Liver (tissue), 9 donors: ENCODE measurements around the gene ARSB. TPM values are rescaled to one million over a fixed set of nuclear protein-coding genes. Genes with fewer than 3 reads are reported as not detected.

Experiments
- DNase-seq: peaks from one replicate; pipeline ENCODE4 v3.0.0-alpha.2; 2017; ENCODE audit warnings: low spot score
- H3K27ac ChIP-seq, 2 donors: one replicate each; pipeline ENCODE4 v1.7.0; 2013; ENCODE audit warnings: inconsistent platforms in 2 of 2, low read length in 2 of 2, control low read depth in 1 of 2, low read depth in 1 of 2, mild to moderate bottlenecking in 1 of 2
- H3K27me3 ChIP-seq, 4 donors: one replicate each; pipeline versions ENCODE4 v1.6.1 to v1.7.0; 2013; ENCODE audit warnings: low read length in 3 of 4, inconsistent platforms in 1 of 4, mild to moderate bottlenecking in 1 of 4, moderate library complexity in 1 of 4; ENCODE audit not compliant: control insufficient read depth in 4 of 4, insufficient read depth in 4 of 4
- H3K36me3 ChIP-seq, 4 donors: one replicate each; pipeline versions ENCODE4 v1.6.1 to v1.7.0; 2013; ENCODE audit warnings: low read length in 3 of 4, mild to moderate bottlenecking in 3 of 4, low read depth in 1 of 4, moderate library complexity in 1 of 4; ENCODE audit not compliant: control insufficient read depth in 4 of 4, insufficient read depth in 3 of 4
- H3K4me1 ChIP-seq, 4 donors: one replicate each; pipeline versions ENCODE4 v1.6.1 to v1.7.0; 2013; ENCODE audit warnings: low read length in 3 of 4, mild to moderate bottlenecking in 3 of 4, moderate library complexity in 1 of 4; ENCODE audit not compliant: control insufficient read depth in 4 of 4, insufficient read depth in 4 of 4
- H3K4me3 ChIP-seq, 3 donors: one replicate each; pipeline versions ENCODE4 v1.6.1 to v1.7.0; 2013; ENCODE audit warnings: low read length in 3 of 3, control low read depth in 1 of 3, low read depth in 1 of 3, mild to moderate bottlenecking in 1 of 3
- H3K9ac ChIP-seq, 2 donors: one replicate each; pipeline ENCODE4 v1.7.0; 2013; ENCODE audit warnings: low read length in 2 of 2, mild to moderate bottlenecking in 2 of 2, moderate library complexity in 2 of 2, control low read depth in 1 of 2, low read depth in 1 of 2
- H3K9me3 ChIP-seq, 4 donors: one replicate each; pipeline versions ENCODE4 v1.6.1 to v1.7.0; 2013; ENCODE audit warnings: low read length in 3 of 4; ENCODE audit not compliant: control insufficient read depth in 4 of 4
- ATF3 ChIP-seq: IDR thresholded peaks from 2 replicates; pipeline ENCODE4 v1.6.1; 2016; ENCODE audit warnings: antibody characterized with exemption
- EGR1 ChIP-seq, 2 donors: IDR thresholded peaks; 2 replicates each; pipeline ENCODE4 v1.6.1; 2016 to 2018; ENCODE audit warnings: antibody characterized with exemption in 2 of 2, low read depth in 2 of 2
- FOXA2 ChIP-seq: IDR thresholded peaks from 2 replicates; pipeline ENCODE4 v1.6.1; 2016; ENCODE audit warnings: antibody characterized with exemption
- GABPA ChIP-seq, 2 donors: IDR thresholded peaks in 1 of 2; conservative IDR thresholded peaks in 1 of 2; 2 replicates each; pipeline ENCODE4 v1.6.1; 2016; ENCODE audit warnings: antibody characterized with exemption in 2 of 2, mild to moderate bottlenecking in 1 of 2, moderate library complexity in 1 of 2
- HNF4G ChIP-seq: IDR thresholded peaks from 2 replicates; pipeline ENCODE4 v1.6.1; 2016; ENCODE audit warnings: antibody characterized with exemption
- NR2F2 ChIP-seq: IDR thresholded peaks from 2 replicates; pipeline ENCODE4 v1.6.1; 2016; ENCODE audit warnings: antibody characterized with exemption
- REST ChIP-seq: IDR thresholded peaks from 2 replicates; pipeline ENCODE4 v1.6.1; 2016; ENCODE audit warnings: antibody characterized with exemption, mild to moderate bottlenecking
- RXRA ChIP-seq, 2 donors: IDR thresholded peaks; 2 replicates each; pipeline ENCODE4 v1.6.1; 2017 to 2018; ENCODE audit warnings: antibody characterized with exemption in 2 of 2, mild to moderate bottlenecking in 1 of 2
- SP1 ChIP-seq: IDR thresholded peaks from 2 replicates; pipeline ENCODE4 v1.6.1; 2018; ENCODE audit warnings: antibody characterized with exemption, mild to moderate bottlenecking
- TAF1 ChIP-seq: conservative IDR thresholded peaks from 2 replicates; pipeline ENCODE4 v1.6.1; 2016; ENCODE audit warnings: antibody characterized with exemption, mild to moderate bottlenecking
- YY1 ChIP-seq: IDR thresholded peaks from 2 replicates; pipeline ENCODE4 v1.6.1; 2016; ENCODE audit warnings: antibody characterized with exemption, mild to moderate bottlenecking
- whole genome bisulfite sequencing: extraction: QIAGEN DNeasy Blood & Tissue Kit; methylation state at CpG from one replicate; pipeline ENCODE4 v1.1.7; 2013; 5-methylcytosine and 5-hydroxymethylcytosine counted together
- polyA plus RNA-seq, 2 donors: library from polyadenylated mRNA; stranded (reverse) in 1 of 2; unstranded in 1 of 2; fragments of 200-250 nt in 1 of 2; fragments of >200 nt in 1 of 2; fragmentation: Nextera tagmentation in 1 of 2; extraction: Ambion mirVana in 1 of 2; gene quantifications; one replicate each; pipeline versions ENCODE4 v1.2.1 to v1.2.3, GENCODE V29; 2013 to 2015
- total RNA-seq, 2 donors: library from RNA; depleted of rRNA; stranded (reverse); fragments of >200 nt; gene quantifications; one replicate each; pipeline ENCODE4 v1.2.3, GENCODE V29; 2014
- donor health status: healthy.
- donor health status: healthy.
- donor health status: healthy.
- donor health status: healthy.
- donor health status: healthy.

Gene ARSB
- total and polyA plus RNA-seq, 4 donors = 3.5 to 26.2 (median 8.7) TPM

- TF ChIP-seq HNF4G (no peak), ATF3 (no peak), FOXA2 (no peak)
These were observed 175.7 kb downstream of the ARSB start (continued) for GRCh38 chr5:78809444-78809843.

GRCh38 chr5:78808818-78809217 is 176.3 kb downstream of the ARSB start:
- DNase-seq = no peak
- H3K36me3 ChIP-seq = no peaks in the 10 kb centered on the region
- no peaks in the 10 kb centered on the region for H3K27me3 ChIP-seq
- H3K9me3 ChIP-seq = no peaks in the 10 kb centered on the region
- H3K4me3 ChIP-seq = no peak overlapping the region
- H3K27ac ChIP-seq = no peak overlapping the region
- no peak overlapping the region for H3K9ac ChIP-seq
- no peak for TF ChIP-seq GABPA (IDR thresholded peaks at IDR 0.05 in 1 of 2, conservative IDR thresholded peaks at IDR 0.05 in 1 of 2)
- TF ChIP-seq YY1 = no peak
- TF ChIP-seq FOXA2 = no peak
- no peak for TF ChIP-seq NR2F2
- no peak for TF ChIP-seq RXRA (IDR thresholded peaks at IDR 0.05)
- no peak for TF ChIP-seq REST
- TF ChIP-seq TAF1 = no peak
- no peak for TF ChIP-seq SP1
- WGBS = 97% methylated on average over 8 of the region's 8 CpGs
- H3K4me1 ChIP-seq = no peaks in the 10 kb centered on the region

- H3K4me1 ChIP-seq = no peaks in the 10 kb centered on the region
- no peak overlapping the region for H3K4me3 ChIP-seq
- no peaks in the 10 kb centered on the region for H3K27me3 ChIP-seq
- DNase-seq = no peak
- no peaks in the 10 kb centered on the region for H3K36me3 ChIP-seq
- H3K9ac ChIP-seq = no peak overlapping the region
- TF ChIP-seq ATF3 = no peak
- TF ChIP-seq GABPA (IDR thresholded peaks at IDR 0.05 in 1 of 2, conservative IDR thresholded peaks at IDR 0.05 in 1 of 2) = no peak
- WGBS = 96% methylated on average over 6 of the region's 6 CpGs
- no peak overlapping the region for H3K27ac ChIP-seq
- no peaks in the 10 kb centered on the region for H3K9me3 ChIP-seq
These were observed 176.7 kb downstream of the ARSB start for GRCh38 chr5:78808380-78808779.

GRCh38 chr5:78806544-78806943 is 178.6 kb downstream of the ARSB start:
- H3K9ac ChIP-seq = no peak overlapping the region
- TF ChIP-seq GABPA (IDR thresholded peaks at IDR 0.05 in 1 of 2, conservative IDR thresholded peaks at IDR 0.05 in 1 of 2) = no peak
- TF ChIP-seq EGR1 (IDR thresholded peaks at IDR 0.05; ENCODE audit: low read depth in 2 of 2) = no peak
- TF ChIP-seq REST = no peak
- TF ChIP-seq TAF1 = no peak
- H3K9me3 ChIP-seq = no peaks in the 10 kb centered on the region
- no peak overlapping the region for H3K27ac ChIP-seq
- H3K27me3 ChIP-seq = no peaks in the 10 kb centered on the region
- WGBS = 96% methylated on average over 8 of the region's 8 CpGs
- H3K4me1 ChIP-seq = no peaks in the 10 kb centered on the region
- no peak for DNase-seq
- peaks cover 0 to 2% (median 0%) of the 10 kb centered on the region in 4 donors for H3K36me3 ChIP-seq
- no peak overlapping the region for H3K4me3 ChIP-seq
